CD4-positive, alpha-beta T cell treated with Interleukin-2 at 100 ng/mL for 4 hours (primary cell): Measurements from ENCODE around the gene HECW1.

Experiments used
- DNase-seq: peaks from one replicate; pipeline ENCODE4 v3.0.0-alpha.2; 2020; ENCODE audit warnings: low spot score

Gene HECW1

DNA sequence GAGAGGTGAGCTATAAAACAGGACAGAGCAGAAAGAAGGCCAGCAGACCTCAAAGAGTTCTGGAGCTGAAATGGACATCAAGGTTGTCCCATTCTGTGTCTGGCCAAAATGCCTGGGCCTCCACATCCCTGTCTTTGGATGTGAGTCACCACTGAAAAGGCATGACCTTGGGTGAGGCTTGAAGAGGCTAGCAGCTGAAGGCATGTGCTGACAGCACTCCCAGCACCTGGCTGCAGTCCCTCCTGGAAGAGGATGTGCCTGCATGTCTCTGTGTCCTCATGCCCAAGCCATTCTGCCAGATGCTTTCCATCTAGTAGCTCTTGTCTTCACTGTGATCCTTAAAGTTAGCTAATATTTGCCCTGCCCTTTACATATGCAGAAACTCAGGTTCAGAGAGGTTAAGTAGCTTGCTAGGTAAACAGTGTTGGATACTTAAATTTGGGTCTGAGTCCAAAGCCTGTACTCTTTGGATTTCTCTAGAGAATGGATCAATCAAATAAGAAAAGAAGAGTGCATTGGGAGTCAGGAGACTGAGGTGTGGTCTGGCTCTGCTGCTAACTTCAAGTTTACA lies 35.8 kb downstream of the HECW1 start:
- DNase-seq: no peak

DNA sequence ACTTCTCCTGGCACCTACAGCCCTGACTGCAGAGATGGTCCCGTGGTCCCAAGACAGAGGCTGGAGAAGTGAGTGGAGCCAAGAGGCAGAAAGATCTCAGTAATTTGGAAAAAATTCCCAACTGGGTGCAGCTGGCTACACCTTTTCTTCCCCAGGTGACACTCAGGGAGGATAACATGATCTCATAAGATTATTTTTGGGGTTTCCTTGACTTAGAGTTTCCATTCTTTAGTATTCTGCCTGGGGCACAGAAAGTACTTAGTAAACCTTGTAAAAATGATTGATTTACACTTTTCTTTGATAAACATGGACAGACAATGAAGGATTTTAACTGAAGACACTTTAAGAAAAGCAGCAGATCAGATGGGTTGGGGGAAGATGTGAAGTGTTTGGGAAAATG lies 38.6 kb downstream of the HECW1 start:
- no peak for DNase-seq

DNA sequence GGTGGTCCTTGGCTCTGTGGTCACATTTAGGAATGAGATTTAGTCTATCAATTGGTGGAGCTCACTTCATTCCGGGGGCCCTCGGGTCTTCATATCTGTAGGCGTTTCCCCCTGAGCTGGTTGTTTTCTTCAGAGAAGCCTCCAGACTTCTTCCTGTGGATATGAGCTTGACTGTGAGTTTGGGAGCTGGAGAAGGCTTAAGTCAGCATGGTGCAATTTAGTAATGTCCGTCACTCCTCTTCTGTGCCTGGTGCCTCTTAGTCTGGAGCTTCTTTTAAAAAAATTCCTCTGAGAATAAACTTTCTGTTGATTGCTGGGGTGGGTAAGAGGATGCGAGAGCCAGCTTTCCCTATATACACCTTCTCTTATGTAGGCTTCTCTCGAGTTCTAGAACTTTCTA lies 40.2 kb downstream of the HECW1 start:
- no peak for DNase-seq

DNA sequence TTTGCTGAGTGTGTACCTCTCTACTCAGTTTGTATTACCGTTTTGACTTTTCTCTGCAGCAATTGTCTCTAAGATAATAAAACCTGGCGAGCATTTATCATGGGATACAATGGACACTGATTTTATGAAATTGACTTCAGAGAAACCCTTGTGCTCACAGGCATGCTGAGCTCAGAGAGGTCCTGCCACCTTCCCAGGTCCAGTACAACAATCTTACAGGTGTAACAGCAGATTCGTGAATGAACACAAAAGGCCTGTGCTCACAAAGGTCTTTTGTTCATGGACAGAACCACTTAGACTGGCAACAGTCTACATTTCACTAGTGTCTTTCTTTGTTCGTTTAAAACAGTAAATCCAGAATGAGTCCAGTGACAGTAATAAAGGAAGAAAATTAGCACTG lies 43.2 kb downstream of the HECW1 start:
- DNase-seq: no peak

DNA sequence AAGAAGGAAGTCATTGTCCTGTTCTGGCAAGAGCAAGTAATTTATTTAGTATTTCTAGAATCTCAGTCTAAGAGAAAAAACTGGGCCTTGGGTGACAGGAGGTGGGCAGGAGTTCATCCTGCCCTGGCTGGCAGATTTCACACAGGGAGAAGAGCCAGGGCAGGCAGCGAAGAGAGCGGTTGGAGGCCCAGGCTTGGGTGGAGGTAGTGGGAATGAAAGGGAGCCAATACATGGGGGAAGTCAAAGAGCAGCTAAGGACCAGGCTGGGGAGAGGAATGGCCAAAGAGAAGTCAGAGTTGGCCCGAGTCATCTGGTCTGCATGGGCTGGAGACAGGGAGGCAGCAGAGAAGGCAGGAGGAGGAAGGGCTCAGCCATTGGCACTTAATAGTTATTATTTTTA lies 51.4 kb downstream of the HECW1 start:
- DNase-seq: no peak

DNA sequence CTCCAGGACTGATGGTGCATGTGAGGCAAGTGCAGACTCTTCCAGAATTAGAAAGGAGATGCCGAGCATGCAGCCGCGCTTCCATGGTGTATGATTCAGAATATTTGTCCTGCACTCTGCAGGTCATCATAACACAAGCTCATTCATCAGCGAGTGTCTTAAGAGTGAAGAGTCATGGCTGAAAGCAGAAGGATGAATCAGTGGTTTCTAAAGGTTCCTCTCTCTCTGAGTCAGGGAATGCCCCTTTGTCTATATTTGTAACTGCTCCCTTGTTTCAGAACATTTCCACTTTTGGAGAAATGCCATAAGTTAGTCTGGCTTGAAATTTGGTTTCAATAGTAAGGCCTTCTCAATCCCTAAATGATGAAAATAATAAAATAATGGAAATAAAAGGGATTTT lies 52.3 kb downstream of the HECW1 start:
- no peak for DNase-seq

DNA sequence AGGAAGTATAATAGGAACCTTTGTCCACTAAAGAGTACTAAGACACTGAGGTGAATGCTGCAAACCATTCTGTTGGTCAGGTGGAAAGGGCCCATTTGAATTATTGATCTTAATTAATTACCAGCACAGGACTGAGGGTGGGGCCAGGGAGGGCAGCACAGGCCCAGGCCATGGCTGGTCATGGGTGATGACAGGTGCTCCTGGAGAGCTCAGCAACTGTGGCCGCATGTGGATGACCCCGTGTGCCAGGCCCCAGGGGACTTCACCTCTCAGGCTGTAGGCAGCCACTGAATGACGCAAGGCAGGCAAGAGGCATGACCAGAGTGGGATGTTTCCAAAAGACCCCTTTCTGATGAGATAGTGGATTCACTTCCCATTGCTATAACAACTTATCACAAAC lies 54.2 kb downstream of the HECW1 start:
- no peak for DNase-seq

DNA sequence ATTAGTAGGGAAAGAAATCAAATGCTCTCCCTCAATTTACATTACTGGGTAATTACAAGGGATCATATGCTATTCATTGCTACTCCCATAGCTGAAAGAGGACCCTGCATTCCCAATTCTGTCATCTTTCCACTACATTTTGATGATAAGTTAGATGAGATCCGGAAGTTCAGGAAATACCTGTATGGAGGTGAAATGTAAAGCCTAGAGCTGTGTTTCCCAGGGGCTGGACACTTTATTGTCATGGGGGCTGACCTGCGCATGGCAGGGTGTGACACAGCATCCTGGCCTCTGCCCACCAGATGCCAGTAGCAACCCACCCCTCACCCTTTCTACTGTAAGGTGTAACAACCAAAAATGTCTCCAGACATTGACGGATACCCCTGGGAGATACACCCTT lies 56.6 kb downstream of the HECW1 start:
- DNase-seq: no peak

DNA sequence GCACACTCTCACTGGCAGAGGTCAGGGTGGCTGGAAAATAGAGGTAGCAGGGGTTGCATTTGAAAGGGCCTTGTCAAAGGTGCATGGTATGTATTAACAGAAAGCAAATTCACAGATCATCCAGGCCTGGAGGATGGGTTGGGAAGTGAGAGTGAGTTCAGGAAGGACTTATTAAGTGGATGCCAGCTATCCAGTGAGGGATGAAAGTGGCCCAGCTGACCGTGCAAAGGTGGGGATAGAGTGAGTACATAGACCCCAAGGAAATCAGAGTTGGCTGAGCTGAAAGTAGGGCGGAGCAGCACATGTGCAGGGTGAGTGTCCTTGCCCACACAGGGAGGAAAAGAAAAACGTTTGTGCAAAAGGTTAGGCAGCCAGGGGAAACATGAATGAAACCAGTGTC lies 58.1 kb downstream of the HECW1 start:
- DNase-seq: no peak

DNA sequence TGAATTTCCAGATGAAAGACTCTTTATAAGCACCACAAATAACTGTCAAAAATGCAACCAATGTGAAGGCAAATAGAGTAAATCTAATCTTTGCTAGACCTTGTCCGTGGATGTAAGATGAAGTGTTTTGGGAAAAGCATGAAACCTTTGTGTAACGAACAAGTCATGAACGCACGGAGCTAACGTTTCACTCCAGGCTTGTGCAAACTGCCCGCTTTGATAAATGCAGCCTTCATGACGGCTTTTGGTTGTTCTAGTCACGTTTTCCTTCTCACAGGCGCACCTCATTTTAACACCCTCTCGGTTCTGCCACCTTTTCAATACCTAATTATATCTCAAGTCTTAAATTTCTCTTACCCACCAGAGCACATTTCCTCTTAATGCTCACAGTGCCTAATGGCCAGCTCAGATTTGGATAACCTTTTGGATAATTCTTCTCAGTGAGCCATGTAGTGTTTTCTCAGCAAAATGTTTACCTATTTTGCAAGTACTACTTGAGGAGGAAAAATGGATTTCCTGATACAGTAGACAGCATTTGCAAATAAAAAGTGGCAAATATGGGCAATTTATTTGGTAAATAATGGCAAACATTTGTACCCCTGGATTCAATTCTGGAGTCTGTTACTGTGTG lies 63.2 kb downstream of the HECW1 start:
- DNase-seq: no peak

DNA sequence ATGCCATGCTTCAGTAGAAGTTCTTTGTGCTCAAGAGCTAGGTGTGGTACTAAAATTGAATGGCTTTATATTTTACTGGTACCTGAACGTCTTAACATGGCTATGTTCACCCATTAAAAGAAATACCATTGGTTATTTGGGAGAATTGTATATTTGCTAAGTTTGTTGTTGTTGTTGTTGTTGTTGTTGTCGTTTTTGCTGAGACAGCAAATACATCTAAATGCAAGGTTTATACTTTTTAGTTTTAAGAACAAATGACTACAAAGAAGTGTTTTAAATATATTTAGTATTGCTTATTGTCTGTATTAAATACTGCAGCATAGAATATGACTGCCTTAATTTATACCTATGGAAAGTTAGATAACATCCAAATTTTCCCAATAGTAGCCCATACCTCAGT lies 66.9 kb downstream of the HECW1 start:
- no peak for DNase-seq

DNA sequence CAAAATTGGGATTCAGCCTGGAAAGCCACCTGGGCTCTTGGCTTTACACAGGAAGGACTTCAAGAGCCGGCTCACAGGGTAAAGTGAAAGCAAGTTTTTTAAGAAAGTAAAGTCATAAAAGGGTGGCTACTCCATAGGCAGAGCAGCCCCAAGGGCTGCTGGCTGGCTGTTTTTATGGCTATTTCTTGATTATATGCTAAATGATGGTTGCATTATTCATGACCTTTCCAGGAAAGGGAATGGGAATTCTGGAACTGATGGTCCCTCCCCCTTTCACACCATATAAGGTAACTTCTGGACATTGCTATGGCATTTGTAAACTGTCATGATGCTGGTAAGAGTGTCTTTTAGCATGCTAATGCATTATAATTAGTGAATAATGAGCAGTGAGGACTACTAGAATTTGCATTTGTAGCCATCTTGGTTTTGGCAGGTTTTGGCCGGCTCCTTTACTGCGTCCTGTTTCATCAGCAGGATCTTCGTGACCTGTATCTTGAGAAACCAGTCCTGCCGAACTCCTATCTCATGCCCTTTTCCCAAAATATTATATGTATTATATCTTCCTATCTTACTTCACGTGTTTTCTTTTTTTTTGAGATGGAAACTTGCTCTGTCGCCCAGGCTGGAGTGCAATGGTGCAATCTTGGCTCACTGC lies 80.5 kb downstream of the HECW1 start:
- DNase-seq: no peak

DNA sequence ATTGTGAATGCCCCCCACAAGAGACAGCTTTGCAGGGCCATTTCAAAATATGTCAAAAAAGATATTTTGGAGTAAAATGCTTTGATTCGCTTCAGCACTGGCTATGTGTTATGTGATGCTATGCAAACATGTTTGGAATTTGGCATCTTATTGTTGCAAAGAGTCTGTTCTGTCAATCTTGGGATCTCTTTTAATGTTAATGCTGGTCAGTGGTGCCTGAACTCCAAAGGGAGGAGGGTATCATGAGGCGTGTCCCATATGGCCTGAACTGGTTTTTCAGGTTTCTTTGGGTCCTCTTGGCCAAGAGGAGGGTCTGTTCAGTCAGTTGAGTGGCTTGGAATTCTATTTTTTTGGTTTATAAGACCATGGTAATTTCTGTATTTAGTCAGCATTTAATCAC lies 81.4 kb downstream of the HECW1 start:
- no peak for DNase-seq

DNA sequence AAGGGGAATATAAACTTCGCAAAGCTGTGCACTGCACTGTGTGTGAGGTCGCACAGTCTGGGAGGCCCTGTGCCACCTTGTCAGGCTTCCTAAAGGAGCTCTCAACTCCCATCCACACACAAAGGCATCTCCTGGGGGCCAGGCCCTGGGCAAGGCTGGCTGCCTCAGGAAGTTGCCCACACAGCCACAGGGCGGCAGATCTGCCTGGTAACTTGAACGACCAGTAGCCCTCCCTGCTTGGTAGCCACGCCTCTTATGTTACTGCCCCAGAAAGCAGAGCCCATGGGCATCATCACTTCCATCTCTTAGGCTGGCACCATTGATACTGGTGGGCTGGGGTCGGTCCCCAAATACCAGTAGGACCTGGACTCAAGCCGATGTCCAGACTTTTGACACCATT lies 82.8 kb downstream of the HECW1 start:
- no peak for DNase-seq

DNA sequence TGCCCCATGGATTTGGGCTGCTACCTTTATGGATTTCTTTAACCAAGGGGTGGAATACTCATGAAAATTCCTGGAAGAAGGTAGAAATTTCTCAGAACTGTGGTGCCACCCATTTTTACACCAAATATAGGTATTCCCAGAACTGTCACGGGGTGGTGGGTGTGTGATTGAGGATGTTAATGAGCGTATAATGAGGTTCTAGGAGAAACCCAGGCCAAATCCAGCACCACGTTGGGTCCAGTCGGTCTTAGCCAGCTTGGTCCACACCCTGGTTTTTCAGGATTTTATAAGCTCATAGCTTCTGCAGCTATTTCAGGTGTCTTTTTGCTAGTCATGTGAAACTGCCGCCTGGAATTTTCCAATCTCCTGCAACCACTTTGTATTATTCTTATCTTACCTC lies 83.3 kb downstream of the HECW1 start:
- no peak for DNase-seq

DNA sequence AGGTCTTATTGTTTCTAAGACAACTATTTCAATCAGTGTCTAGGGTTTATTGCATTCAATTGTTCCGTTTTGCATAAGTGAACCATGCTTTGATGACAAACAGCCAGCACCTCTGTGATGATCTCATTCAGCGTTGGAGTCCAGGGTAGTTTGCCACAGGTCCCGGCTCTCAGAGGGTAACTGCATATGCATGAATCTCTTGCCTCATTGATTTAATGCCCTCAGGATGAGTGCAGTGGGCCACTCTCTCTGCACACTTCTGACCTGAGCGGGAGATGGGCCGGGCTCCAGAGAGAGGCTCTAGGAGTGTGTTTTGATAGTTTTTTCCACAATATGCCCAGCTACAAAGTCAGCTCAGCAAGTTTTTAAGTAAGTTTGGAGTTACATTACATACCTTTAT lies 83.9 kb downstream of the HECW1 start:
- DNase-seq: no peak

DNA sequence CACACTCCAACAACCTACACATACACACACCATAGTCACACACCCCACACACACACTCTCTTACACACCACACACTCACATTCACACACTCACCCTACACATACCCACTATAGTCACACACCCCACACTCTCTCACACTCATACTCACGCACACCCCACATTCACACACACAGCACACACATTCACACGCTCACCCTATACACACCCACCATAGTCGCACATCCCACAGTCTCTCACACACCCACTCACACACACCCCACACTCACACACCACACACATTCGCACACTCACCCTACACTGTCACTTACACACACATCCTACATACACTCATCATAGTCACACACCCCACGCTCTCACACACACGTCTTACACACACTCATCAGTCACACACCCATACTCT lies 85.6 kb downstream of the HECW1 start:
- no peak for DNase-seq

DNA sequence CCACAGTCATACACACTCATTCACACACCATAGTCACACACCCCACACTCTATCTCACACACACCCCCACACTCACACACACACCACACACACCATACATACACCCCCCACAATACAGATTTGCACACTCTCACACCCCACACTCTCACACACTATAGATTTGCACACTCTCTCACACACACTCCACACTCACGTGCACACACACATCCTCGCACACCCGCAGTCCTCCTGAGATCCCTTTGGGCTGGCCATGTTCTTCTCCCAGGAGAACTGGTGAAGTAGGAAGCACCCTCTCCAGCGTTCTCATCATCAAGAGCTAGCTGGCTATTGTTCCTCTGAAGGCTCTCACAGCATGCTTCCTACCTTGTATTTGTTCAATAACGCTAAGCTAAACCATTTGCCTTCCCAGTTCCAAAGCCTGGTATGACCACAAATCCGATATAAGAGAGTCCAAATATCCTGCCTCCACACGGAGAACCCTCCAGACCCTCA lies 86.2 kb downstream of the HECW1 start:
- no peak for DNase-seq

DNA sequence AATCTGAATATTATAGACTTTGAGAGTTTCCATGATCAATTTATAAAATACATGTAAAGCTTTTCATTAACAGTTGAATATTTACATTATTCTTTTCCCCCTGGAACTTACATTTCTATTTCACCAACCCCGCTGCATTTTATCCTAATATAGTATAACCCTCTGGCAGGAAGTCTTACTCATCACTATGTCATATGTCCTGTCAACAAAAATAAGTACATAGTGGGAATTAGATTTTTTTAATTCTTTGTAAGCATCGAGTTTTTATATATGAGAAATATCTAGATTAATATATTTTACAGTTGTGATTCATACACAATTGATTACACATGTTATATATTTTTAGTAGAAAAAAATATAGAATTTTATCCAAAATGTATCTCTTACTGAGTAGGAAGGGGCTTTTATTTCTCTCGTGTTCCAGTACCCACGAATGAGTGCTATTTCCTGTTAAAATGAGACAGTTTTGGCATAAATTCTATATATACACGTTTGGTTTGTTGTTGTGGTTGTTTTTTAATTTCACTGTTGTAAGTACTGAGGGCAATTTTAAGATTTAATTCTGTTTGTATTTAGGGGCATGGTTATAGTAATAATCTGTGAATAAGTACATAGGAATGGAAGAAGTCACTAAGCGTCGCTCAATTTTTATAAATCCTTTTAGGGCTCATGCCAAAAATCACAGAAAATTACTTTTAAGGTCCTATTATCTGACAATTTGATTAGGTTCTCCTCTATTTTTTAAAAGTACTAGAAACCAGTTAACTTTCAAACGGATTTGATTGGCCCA lies 87.1 kb downstream of the HECW1 start:
- DNase-seq: no peak

DNA sequence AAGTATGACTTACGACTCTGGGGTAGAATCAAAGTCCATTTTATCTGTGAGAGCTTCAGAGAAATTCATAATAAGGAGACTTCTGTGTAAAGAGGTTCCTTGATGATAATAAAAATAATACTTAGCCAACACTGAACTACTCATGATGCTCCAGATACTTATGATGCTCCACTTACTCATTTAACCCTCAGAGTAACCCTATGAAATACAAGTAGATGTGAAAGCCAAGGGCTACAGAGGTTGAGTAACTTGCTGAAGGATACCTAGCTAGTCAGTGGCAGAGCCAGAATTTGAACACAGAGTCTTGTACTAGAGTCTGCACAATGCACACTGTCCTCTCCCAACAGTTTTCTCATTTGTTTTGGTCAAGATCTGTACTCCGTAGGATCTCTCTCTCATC lies 89.5 kb downstream of the HECW1 start:
- no peak for DNase-seq

DNA sequence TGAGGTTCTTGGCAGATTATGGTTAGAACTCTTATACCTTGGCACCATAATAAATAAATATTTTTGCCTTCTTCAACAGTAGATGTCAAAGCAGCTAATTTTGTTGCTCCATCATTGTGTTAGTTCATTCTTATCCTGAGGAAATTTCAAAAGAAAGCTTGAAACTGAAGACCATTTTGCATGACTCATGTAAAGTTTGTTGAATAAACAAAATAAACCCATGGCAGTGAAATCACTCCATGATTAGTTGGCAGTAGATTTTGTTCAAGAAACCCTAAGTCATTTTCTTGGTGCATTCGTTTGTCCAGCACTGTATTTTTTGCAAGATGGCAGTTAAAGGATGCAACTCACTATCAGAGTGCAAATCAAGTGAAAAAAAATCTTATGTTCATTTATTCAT lies 91.6 kb downstream of the HECW1 start:
- no peak for DNase-seq

DNA sequence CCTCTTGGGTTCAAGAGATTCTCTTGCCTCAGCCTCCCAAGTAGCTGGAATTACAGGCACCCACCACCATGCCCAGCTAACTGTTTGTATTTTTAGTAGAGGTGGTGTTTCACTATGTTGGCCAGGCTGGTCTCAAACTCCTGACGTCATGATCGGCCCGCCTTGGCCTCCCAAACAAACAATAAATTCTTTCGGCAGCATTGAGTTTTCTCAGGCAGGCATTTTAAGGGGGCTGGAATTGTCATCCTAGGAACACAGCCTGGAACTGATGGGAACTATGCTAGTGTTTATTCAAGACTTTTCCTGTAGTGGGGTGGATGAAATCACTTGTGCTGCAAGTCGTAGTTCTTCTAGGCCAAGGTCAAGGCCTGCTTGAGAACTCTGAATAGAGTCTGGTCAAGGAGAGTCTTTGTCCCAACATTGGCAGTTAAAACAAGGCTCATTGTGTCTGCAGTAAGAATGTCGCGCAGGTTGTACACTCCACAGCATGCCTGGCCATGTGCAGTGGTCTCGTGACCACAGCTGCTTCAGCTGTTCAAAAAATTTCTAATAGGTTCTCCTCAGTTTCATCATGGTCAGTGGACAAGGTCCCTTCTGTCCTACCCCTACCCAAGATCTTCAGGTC lies 92.8 kb downstream of the HECW1 start:
- no peak for DNase-seq

DNA sequence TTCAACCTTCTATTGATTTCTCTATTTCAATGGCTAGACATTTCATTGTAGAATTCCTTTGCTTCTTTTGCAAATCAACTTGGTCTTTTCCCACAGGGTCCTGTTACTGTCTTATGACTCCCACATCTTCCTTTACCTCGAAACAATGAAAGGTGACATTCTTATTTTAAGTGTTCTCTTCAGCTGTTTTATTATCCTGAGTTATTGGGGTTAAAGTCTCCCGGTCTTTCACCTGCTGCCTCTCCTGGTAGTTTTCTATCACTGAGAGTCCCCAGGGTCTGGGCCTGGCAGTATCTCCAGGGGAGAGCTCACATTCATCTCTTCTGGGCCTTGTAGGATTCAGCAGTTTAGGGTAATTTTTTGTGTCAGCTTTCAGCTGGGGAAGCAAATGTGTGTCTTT lies 95.8 kb downstream of the HECW1 start:
- no peak for DNase-seq
